Activated T-helper 1 cell treated with Interleukin-2 at 50 U/mL for 16 hours (primary cell): ENCODE data around the gene ZNF677.
"Not testable (repeated sequence)": the region's sequence is repeated elsewhere in the genome, so short reads cannot be mapped to it uniquely, and the experiment has no call there.

Experiments
- DNase-seq: peaks from one replicate; pipeline ENCODE4 v3.0.0-alpha.2; 2020; ENCODE audit warnings: low read depth

ZNF677 gene

GRCh38 chr19:53193535-53194222 is 61.0 kb downstream of the ZNF677 start:
- no peak for DNase-seq

DNA sequence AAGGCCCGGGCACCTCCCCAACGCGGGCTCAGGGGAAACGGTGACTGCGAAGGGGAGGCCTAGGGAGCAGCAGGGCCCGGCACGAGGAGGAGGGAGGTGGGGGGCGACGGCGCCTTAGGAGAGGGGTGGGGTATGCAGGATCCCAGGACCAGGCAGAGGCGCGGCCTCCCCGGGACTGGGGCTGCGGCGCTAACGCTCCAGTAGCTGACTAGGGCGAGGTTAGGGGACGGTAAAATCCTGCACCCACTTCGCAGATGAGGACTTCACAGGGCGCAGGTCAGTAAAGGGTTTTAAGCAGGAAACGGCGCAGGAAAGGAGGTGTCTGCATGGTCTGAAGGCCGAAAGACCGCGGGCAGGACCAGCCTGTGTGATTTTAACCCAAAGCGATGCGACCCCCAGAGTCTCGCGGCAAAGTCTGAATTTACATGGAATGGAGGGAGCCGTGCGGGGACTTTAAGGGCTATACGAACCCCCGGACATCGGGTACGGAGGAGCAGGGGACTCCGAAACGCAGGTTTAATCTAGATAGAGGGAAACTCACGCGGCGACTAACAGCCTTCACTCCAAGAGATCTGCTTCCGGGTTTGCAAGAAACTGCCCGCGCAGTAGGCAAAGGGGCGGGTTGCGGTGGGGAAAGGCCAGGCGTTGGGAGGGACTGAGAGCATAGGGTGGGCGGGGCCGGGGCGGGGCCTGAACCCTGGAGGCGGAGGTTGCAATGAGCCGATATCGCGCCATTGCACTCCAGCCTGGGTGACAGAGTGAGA is 61.7 kb downstream of the ZNF677 start, which contains the start of gene ZNF665:
TSS of gene ZNF665 (minus strand) at position 588 of the 764 bp plus-strand sequence. CDS start 10,460 bp downstream, outside the sequence.
- DNase-seq = peak; percentile 55

DNA sequence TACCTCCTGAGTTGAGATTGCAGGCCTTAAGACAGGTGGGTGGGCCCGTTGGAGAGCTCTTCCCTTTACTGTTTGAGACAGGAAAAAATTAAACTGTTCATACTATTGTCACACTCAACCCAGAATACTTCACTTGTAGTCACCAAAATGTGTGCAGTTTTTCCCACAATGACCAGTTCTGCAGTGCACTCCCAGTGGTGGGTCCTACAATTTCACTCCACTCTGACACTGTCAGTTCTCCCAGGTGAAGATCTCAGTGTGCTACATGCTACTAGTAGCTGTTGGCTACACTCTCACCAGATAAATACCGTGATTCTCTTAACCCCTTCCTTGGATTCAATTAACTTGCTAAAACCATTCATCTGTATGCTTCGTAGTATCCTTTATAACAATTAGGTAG is 64.4 kb downstream of the ZNF677 start:
- DNase-seq = no peak

- DNase-seq = not testable (repeated sequence)
These were observed 64.9 kb downstream of the ZNF677 start for GRCh38 chr19:53189691-53190198.
